H9 (cell line): ENCODE measurements around the gene NKRF. TPM values are rescaled to one million over a fixed set of nuclear protein-coding genes. Genes with fewer than 3 reads are reported as not detected.

Experiments
- DNase-seq: peaks from one replicate; pipeline ENCODE4 v3.0.0-alpha.2; 2017
- H2AFZ ChIP-seq: one replicate; pipeline ENCODE4 v1.6.1; 2013; ENCODE audit warnings: mild to moderate bottlenecking, low read length, control low read depth, moderate library complexity
- H2AK5ac ChIP-seq: 2 replicates; pipeline ENCODE4 v1.6.1; 2013; ENCODE audit warnings: low read length, control low read depth, mixed read lengths; ENCODE audit not compliant: insufficient read length
- H2BK120ac ChIP-seq: one replicate; pipeline ENCODE4 v1.6.1; 2013; ENCODE audit warnings: low read depth, mild to moderate bottlenecking, low read length, control low read depth, inconsistent platforms; ENCODE audit not compliant: poor library complexity, severe bottlenecking
- H2BK12ac ChIP-seq: 2 replicates; pipeline ENCODE4 v1.6.1; 2013; ENCODE audit warnings: low read length, control low read depth, mixed read lengths, low read depth; ENCODE audit not compliant: insufficient read length
- H2BK15ac ChIP-seq: 2 replicates; pipeline ENCODE4 v1.6.1; 2013; ENCODE audit warnings: low read depth, low read length, control low read depth
- H2BK20ac ChIP-seq: one replicate; pipeline ENCODE4 v1.6.1; 2013; ENCODE audit warnings: low read depth, mild to moderate bottlenecking, low read length, control low read depth, inconsistent platforms; ENCODE audit not compliant: poor library complexity, severe bottlenecking
- H2BK5ac ChIP-seq: 2 replicates; pipeline ENCODE4 v1.6.1; 2013; ENCODE audit warnings: low read length, control low read depth, mixed read lengths; ENCODE audit not compliant: insufficient read length
- H3K14ac ChIP-seq: 2 replicates; pipeline ENCODE4 v1.6.1; 2013; ENCODE audit warnings: low read length, control low read depth; ENCODE audit not compliant: insufficient read depth
- H3K18ac ChIP-seq: 2 replicates; pipeline ENCODE4 v1.6.1; 2013; ENCODE audit warnings: low read depth, mild to moderate bottlenecking, mixed read lengths, low read length, control low read depth; ENCODE audit not compliant: insufficient read length
- H3K23ac ChIP-seq: 2 replicates; pipeline ENCODE4 v1.6.1; 2013; ENCODE audit warnings: low read length, control low read depth, mixed read lengths, low read depth; ENCODE audit not compliant: insufficient read length
- H3K23me2 ChIP-seq: 2 replicates; pipeline ENCODE4 v1.6.1; 2013; ENCODE audit warnings: low read depth, mild to moderate bottlenecking, mixed read lengths, low read length, control low read depth; ENCODE audit not compliant: insufficient read length, poor library complexity, severe bottlenecking
- H3K27ac ChIP-seq: 2 replicates; pipeline ENCODE4 v1.5.1; 2013; ENCODE audit warnings: low read length, control low read depth, mixed read lengths, low read depth; ENCODE audit not compliant: insufficient read length
- H3K27me3 ChIP-seq: 2 replicates; pipeline ENCODE4 v1.6.1; 2013; ENCODE audit warnings: low read length, control low read depth, inconsistent platforms; ENCODE audit not compliant: insufficient read depth
- H3K4ac ChIP-seq: 2 replicates; pipeline ENCODE4 v1.6.1; 2013; ENCODE audit warnings: low read depth, mild to moderate bottlenecking, control low read depth, inconsistent platforms, low read length, moderate library complexity
- H3K4me1 ChIP-seq: 2 replicates; pipeline ENCODE4 v1.6.1; 2013; ENCODE audit warnings: low read length, control low read depth, inconsistent platforms; ENCODE audit not compliant: insufficient read depth
- H3K4me2 ChIP-seq: 2 replicates; pipeline ENCODE4 v1.6.1; 2013; ENCODE audit warnings: low read length, control low read depth, mixed read lengths; ENCODE audit not compliant: insufficient read length, insufficient read depth
- H3K56ac ChIP-seq: 2 replicates; pipeline ENCODE4 v1.6.1; 2013; ENCODE audit warnings: low read depth, mild to moderate bottlenecking, mixed read lengths, low read length, control low read depth; ENCODE audit not compliant: insufficient read length
- H3K79me1 ChIP-seq: 2 replicates; pipeline ENCODE4 v1.6.1; 2013; ENCODE audit warnings: low read depth, mild to moderate bottlenecking, moderate library complexity, low read length, control low read depth, inconsistent platforms; ENCODE audit not compliant: insufficient read depth, poor library complexity, severe bottlenecking
- H3K79me2 ChIP-seq: 2 replicates; pipeline ENCODE4 v1.6.1; 2013; ENCODE audit warnings: low read length, control low read depth, inconsistent platforms; ENCODE audit not compliant: insufficient read depth
- H3K9ac ChIP-seq: 2 replicates; pipeline ENCODE4 v1.6.1; 2013; ENCODE audit warnings: low read length, control low read depth, mixed read lengths; ENCODE audit not compliant: insufficient read length; ENCODE audit errors: extremely low read depth
- H3K9me3 ChIP-seq: one replicate; pipeline ENCODE4 v1.6.1; 2013; ENCODE audit warnings: low read depth, low read length, inconsistent platforms; ENCODE audit not compliant: control insufficient read depth
- H3T11ph ChIP-seq: one replicate; pipeline ENCODE4 v1.6.1; 2013; ENCODE audit warnings: mild to moderate bottlenecking, low read length, control low read depth, inconsistent platforms
- H4K20me1 ChIP-seq: one replicate; pipeline ENCODE4 v1.6.1; 2013; ENCODE audit not compliant: control insufficient read depth, insufficient read length, insufficient read depth
- H4K5ac ChIP-seq: 2 replicates; pipeline ENCODE4 v1.6.1; 2013; ENCODE audit warnings: low read depth, mild to moderate bottlenecking, mixed read lengths, low read length, control low read depth; ENCODE audit not compliant: insufficient read length
- H4K8ac ChIP-seq: replicated peaks from 2 replicates; pipeline ENCODE4 v1.6.1; 2013; ENCODE audit warnings: low read length, control low read depth, mixed read lengths, low read depth; ENCODE audit not compliant: insufficient read length
- H4K91ac ChIP-seq: 2 replicates; pipeline ENCODE4 v1.6.1; 2013; ENCODE audit warnings: low read depth, mild to moderate bottlenecking, moderate library complexity, mixed read lengths, low read length, control low read depth; ENCODE audit not compliant: insufficient read length
- H3K27ac Mint-ChIP-seq, 3 experiments: 2 replicates in 2 of 3; 3 replicates in 1 of 3; pipeline ENCODE4 v1.8.0; 2020 to 2021; ENCODE audit warnings: mixed read lengths in 3 of 3, mild to moderate bottlenecking in 1 of 3, moderate library complexity in 1 of 3
- H3K27me3 Mint-ChIP-seq: 2 replicates; pipeline ENCODE4 v1.8.0; 2021; ENCODE audit warnings: low read depth, mild to moderate bottlenecking, moderate library complexity, mixed read lengths
- H3K36me3 Mint-ChIP-seq, 3 experiments: 2 replicates in 2 of 3; 3 replicates in 1 of 3; pipeline ENCODE4 v1.8.0; 2020 to 2021; ENCODE audit warnings: low read depth in 3 of 3, mixed read lengths in 3 of 3; ENCODE audit not compliant: insufficient read depth in 1 of 3
- H3K4me1 Mint-ChIP-seq, 2 experiments: 2 replicates each; pipeline ENCODE4 v1.8.0; 2020; ENCODE audit warnings: mixed read lengths in 2 of 2
- H3K4me3 Mint-ChIP-seq, 2 experiments: 2 replicates in 1 of 2; 3 replicates in 1 of 2; pipeline ENCODE4 v1.8.0; 2020 to 2021; ENCODE audit warnings: mild to moderate bottlenecking in 2 of 2, mixed read lengths in 2 of 2, moderate library complexity in 1 of 2
- H3K9me3 Mint-ChIP-seq, 2 experiments: 2 replicates in 1 of 2; 3 replicates in 1 of 2; pipeline ENCODE4 v1.8.0; 2020; ENCODE audit warnings: mild to moderate bottlenecking in 2 of 2, mixed read lengths in 2 of 2, moderate library complexity in 1 of 2
- WGBS: extraction: QIAGEN DNeasy Blood & Tissue Kit; methylation state at CpG from one replicate; pipeline ENCODE4 v1.1.7; 2013; ENCODE audit warnings: missing lambda C conversion rate, low lambda C conversion rate, mixed read lengths; ENCODE audit not compliant: insufficient read length; ENCODE audit errors: extremely low coverage; 5-methylcytosine and 5-hydroxymethylcytosine counted together
- total RNA-seq: library from RNA; stranded (reverse); gene quantifications from 2 replicates; pipeline ENCODE4 v1.2.1, GENCODE V29; 2021
- TF ChIP-seq, protein P1 (sequence below): fragments of 200-600 bp; sonication (generic); conservative IDR thresholded peaks from 3 replicates; pipeline ENCODE4 v1.8.0; 2021; ENCODE audit warnings: antibody characterized with exemption, mild to moderate bottlenecking

NKRF gene
- total RNA-seq, 1 experiment from 2014 or later = 15.1 TPM

DNA sequence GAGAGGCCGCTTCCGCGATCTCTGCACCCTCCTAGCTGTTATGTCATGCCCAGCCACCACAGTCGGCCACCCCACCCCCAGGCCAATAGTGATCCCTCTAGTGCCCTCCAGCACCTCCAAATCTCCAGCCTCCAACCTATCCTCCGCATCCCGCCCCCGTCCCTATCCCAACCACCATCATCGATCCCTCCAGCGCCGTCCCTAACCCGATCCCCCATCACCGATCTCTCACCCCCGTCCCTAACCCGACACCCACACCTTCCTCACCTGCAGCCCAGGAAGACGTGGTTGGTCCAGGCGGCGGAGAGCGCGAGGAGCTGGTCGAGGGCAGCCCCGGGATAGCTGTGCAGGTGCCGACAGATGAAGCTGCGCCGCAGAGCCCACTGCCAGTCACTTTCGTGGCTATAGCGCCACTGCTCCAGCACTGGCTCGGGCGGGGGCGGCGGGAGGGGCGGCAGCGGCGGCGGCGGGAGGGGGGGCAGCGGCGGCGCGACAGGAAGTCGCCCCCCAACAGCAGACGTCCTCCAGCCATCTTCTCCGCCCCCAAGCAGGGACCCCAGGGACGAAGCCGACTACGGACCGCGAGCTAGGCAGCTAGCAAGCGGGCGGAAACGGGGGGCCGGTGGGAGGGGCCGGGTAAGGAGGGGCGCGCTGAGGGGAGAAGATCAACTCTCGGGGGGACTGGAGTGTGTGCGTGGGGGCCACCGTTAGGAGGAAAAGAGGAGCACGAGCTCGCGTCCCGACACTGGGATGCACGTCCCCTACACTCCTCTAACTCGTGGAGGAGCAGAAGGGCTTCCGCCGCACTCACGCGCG, 552 bp downstream of the NKRF start:
- H4K8ac ChIP-seq = no peak overlapping the region
- H3K14ac ChIP-seq = peak overlapping the region; percentile 99
- H2BK120ac ChIP-seq = no peak overlapping the region
- Mint-ChIP-seq H3K27ac (peak overlapping the region in 2 of 3 experiments; percentile 93; a peak in 2 of 7 replicates), H3K36me3 (peaks cover 12 to 19% (median 13%) of the 10 kb centered on the region in 3 experiments), H3K9me3 (peaks cover 64 to 65% of the 10 kb centered on the region in 2 experiments), H3K27me3 (peaks cover 36% of the 10 kb centered on the region), H3K4me1 (peaks cover 15 to 16% of the 10 kb centered on the region in 2 experiments), H3K4me3 (peak overlapping the region; percentile 80 to 90)
- no peak overlapping the region for H4K91ac ChIP-seq
- H3K27ac ChIP-seq = no peak overlapping the region
- no peaks in the 10 kb centered on the region for H3K79me1 ChIP-seq
- peaks cover 12% of the 10 kb centered on the region for H3K9me3 ChIP-seq
- TF ChIP-seq, protein P1, sequence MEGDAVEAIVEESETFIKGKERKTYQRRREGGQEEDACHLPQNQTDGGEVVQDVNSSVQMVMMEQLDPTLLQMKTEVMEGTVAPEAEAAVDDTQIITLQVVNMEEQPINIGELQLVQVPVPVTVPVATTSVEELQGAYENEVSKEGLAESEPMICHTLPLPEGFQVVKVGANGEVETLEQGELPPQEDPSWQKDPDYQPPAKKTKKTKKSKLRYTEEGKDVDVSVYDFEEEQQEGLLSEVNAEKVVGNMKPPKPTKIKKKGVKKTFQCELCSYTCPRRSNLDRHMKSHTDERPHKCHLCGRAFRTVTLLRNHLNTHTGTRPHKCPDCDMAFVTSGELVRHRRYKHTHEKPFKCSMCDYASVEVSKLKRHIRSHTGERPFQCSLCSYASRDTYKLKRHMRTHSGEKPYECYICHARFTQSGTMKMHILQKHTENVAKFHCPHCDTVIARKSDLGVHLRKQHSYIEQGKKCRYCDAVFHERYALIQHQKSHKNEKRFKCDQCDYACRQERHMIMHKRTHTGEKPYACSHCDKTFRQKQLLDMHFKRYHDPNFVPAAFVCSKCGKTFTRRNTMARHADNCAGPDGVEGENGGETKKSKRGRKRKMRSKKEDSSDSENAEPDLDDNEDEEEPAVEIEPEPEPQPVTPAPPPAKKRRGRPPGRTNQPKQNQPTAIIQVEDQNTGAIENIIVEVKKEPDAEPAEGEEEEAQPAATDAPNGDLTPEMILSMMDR = no peak
- peak overlapping the region; percentile 88 for H3K18ac ChIP-seq
- no peak overlapping the region for H3T11ph ChIP-seq
- H2BK5ac ChIP-seq = no peak overlapping the region
- no peak overlapping the region for H2BK12ac ChIP-seq
- no peaks in the 10 kb centered on the region; the same call in 1 of the 2 replicates for H3K79me2 ChIP-seq
- H3K23ac ChIP-seq = peak overlapping the region; percentile 69
- no peak overlapping the region for H4K5ac ChIP-seq
- H2AK5ac ChIP-seq = no peak overlapping the region
- no peak overlapping the region for H2BK15ac ChIP-seq
- H2AFZ ChIP-seq = no peak overlapping the region
- no peaks in the 10 kb centered on the region; the same call in 1 of the 2 replicates for H3K4me1 ChIP-seq
- WGBS = no CpG with 5 or more reads among the region's 68 CpGs
- H3K56ac ChIP-seq = no peak overlapping the region
- peak overlapping the region; percentile 90 for H3K4me2 ChIP-seq
- no peaks in the 10 kb centered on the region for H4K20me1 ChIP-seq
- H3K4ac ChIP-seq = no peak overlapping the region
- H3K9ac ChIP-seq = peak overlapping the region; percentile 96
- peaks cover 8% of the 10 kb centered on the region for H3K23me2 ChIP-seq
- H2BK20ac ChIP-seq = no peak overlapping the region
- no peaks in the 10 kb centered on the region; the same call in 1 of the 2 replicates for H3K27me3 ChIP-seq
- DNase-seq = peak; percentile 38
